PC-3 (cell line): ENCODE data around the gene GFRA1. TPM values are rescaled to one million over a fixed set of nuclear protein-coding genes. Genes with fewer than 3 reads are reported as not detected.

Experiments used
- ATAC-seq: fragments of 200-7000 bp; cut with Tn5 transposase; 2 replicates; pipeline ENCODE4 v1.9.1; 2020; ENCODE audit warnings: mild to moderate bottlenecking, moderate library complexity
- BruUV-seq: library from RNA; stranded (reverse); fragments of 400-500 nt; replicated peaks from 2 replicates; lab custom pipeline; 2021; lab: Mats Ljungman, UMichigan
- CTCF ChIA-PET: fragments of 300-600 bp; sonication (Branson Sonifier 250); formaldehyde crosslinking; loops from one replicate; lab custom pipeline; 2022; ENCODE audit warnings: antibody characterized with exemption; lab: Charles Lee
- POLR2A ChIA-PET: fragments of 300-600 bp; sonication (Branson Sonifier 250); formaldehyde crosslinking; loops from one replicate; lab custom pipeline; 2022; ENCODE audit warnings: antibody characterized with exemption; ENCODE audit not compliant: unreplicated experiment; lab: Charles Lee
- DNase-seq: peaks from one replicate; pipeline ENCODE4 v3.0.0-alpha.2; 2015
- H2AFZ ChIP-seq: fragments of 300-600 bp; sonication (generic); 2 replicates; pipeline ENCODE4 v1.6.0; 2016; ENCODE audit warnings: antibody characterized with exemption, low read length
- H3F3A ChIP-seq: fragments of 300-600 bp; sonication (generic); one replicate; pipeline ENCODE4 v1.6.0; 2017; ENCODE audit warnings: antibody characterized with exemption, low read length, control low read depth, mild to moderate bottlenecking; ENCODE audit not compliant: unreplicated experiment
- H3K27ac ChIP-seq: fragments of 300-600 bp; sonication (generic); 2 replicates; pipeline ENCODE4 v1.5.1; 2016; ENCODE audit warnings: mild to moderate bottlenecking, low read length
- H3K27me3 ChIP-seq: fragments of 300-600 bp; sonication (generic); 2 replicates; pipeline ENCODE4 v1.6.1; 2016; ENCODE audit warnings: low read length, mixed read lengths
- H3K36me3 ChIP-seq: fragments of 300-600 bp; sonication (generic); 2 replicates; pipeline ENCODE4 v1.6.1; 2016; ENCODE audit warnings: low read depth, mixed run types, low read length, mixed read lengths
- H3K4me1 ChIP-seq: fragments of 300-600 bp; sonication (generic); 2 replicates; pipeline ENCODE4 v1.5.1; 2016; ENCODE audit warnings: low read length; ENCODE audit not compliant: insufficient read depth
- H3K4me2 ChIP-seq: fragments of 300-600 bp; sonication (generic); 2 replicates; pipeline ENCODE4 v1.6.0; 2016; ENCODE audit warnings: low read length
- H3K4me3 ChIP-seq: fragments of 300-600 bp; sonication (generic); 2 replicates; pipeline ENCODE4 v1.5.1; 2016; ENCODE audit warnings: mild to moderate bottlenecking, low read length, mixed read lengths
- H3K79me2 ChIP-seq: fragments of 300-600 bp; sonication (generic); 2 replicates; pipeline ENCODE4 v1.6.1; 2017; ENCODE audit warnings: low read length, mixed read lengths
- H3K9ac ChIP-seq: fragments of 300-600 bp; sonication (generic); 2 replicates; pipeline ENCODE4 v1.6.0; 2016; ENCODE audit warnings: mild to moderate bottlenecking, low read length
- H3K9me2 ChIP-seq: fragments of 300-600 bp; sonication (generic); replicated peaks from 2 replicates; pipeline ENCODE4 v1.6.1; 2016; ENCODE audit warnings: mixed run types, low read length, mixed read lengths
- H3K9me3 ChIP-seq: fragments of 300-600 bp; sonication (generic); 2 replicates; pipeline ENCODE4 v1.6.1; 2016; ENCODE audit warnings: low read length, mixed read lengths
- H4K20me1 ChIP-seq: fragments of 300-600 bp; sonication (generic); 2 replicates; pipeline ENCODE4 v1.6.1; 2016; ENCODE audit warnings: low read length, mixed read lengths
- EZH2 ChIP-seq: fragments of 300-600 bp; sonication (generic); IDR thresholded peaks from one replicate; pipeline ENCODE4 v1.6.1; 2017; ENCODE audit warnings: antibody characterized with exemption, mild to moderate bottlenecking, low read length; ENCODE audit not compliant: unreplicated experiment
- EZH2phosphoT487 ChIP-seq: fragments of 300-600 bp; sonication (generic); IDR thresholded peaks from 2 replicates; pipeline ENCODE4 v1.6.1; 2018; ENCODE audit warnings: mild to moderate bottlenecking, antibody characterized with exemption, low read length, borderline replicate concordance
- intact Hi-C: fragments of 100-400 bp; cut with micrococcal nuclease; formaldehyde crosslinking; loops from 2 replicates; pipeline ENCODE4 v1.9.0; 2023
- total RNA-seq: library from RNA; depleted of rRNA; stranded (reverse); fragments of >200 nt; gene quantifications from 2 replicates; pipeline ENCODE4 v1.2.3, GENCODE V29; 2014
- TF ChIP-seq, protein P1 (sequence below): fragments of 300-600 bp; sonication (generic); conservative IDR thresholded peaks from 2 replicates; pipeline ENCODE4 v1.5.1; 2017; ENCODE audit warnings: antibody characterized with exemption, low read depth, mild to moderate bottlenecking, low read length

Gene GFRA1
- total RNA-seq, 1 experiment from 2014 or later = not detected

DNA sequence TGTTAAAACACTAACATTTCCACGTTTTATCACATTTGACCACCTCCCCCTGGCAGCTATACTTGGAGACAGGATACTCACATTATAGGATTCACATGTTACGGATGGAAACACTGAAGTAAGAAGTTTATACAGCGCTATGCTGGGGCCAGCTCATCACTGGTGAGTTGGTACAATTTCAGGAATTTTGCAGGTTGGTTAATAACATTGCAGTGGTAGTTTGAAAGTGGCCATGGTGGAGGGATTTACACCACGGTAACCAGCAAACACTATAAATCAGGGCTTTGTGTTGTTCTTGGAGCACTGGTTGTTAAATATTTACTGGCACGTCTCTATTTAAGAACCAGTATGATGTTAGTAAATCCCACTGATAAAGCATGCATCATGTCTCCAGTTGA, 174.0 kb downstream of the GFRA1 start:
- TF ChIP-seq EZH2phosphoT487 = no peak
- no peak for TF ChIP-seq EZH2
- TF ChIP-seq, protein P1, sequence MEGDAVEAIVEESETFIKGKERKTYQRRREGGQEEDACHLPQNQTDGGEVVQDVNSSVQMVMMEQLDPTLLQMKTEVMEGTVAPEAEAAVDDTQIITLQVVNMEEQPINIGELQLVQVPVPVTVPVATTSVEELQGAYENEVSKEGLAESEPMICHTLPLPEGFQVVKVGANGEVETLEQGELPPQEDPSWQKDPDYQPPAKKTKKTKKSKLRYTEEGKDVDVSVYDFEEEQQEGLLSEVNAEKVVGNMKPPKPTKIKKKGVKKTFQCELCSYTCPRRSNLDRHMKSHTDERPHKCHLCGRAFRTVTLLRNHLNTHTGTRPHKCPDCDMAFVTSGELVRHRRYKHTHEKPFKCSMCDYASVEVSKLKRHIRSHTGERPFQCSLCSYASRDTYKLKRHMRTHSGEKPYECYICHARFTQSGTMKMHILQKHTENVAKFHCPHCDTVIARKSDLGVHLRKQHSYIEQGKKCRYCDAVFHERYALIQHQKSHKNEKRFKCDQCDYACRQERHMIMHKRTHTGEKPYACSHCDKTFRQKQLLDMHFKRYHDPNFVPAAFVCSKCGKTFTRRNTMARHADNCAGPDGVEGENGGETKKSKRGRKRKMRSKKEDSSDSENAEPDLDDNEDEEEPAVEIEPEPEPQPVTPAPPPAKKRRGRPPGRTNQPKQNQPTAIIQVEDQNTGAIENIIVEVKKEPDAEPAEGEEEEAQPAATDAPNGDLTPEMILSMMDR = no peak
- intact Hi-C loops = no loop called here
- POLR2A ChIA-PET = no interaction called here
- no peaks in the 10 kb centered on the region for H3K79me2 ChIP-seq
- H2AFZ ChIP-seq = no peak overlapping the region
- H3K9me3 ChIP-seq = no peaks in the 10 kb centered on the region
- CTCF ChIA-PET = no interaction called here
- H3K4me2 ChIP-seq = no peak overlapping the region
- H4K20me1 ChIP-seq = no peaks in the 10 kb centered on the region
- no peak for DNase-seq
- no TSS peak for BruUV-seq
- no peaks in the 10 kb centered on the region for H3K4me1 ChIP-seq
- no peak overlapping the region for H3K4me3 ChIP-seq
- H3K9me2 ChIP-seq = no peaks in the 10 kb centered on the region
- peaks cover 5% of the 10 kb centered on the region; the same call in 1 of the 2 replicates for H3K27me3 ChIP-seq
- H3K27ac ChIP-seq = no peak overlapping the region
- no peak overlapping the region for H3K9ac ChIP-seq
- ATAC-seq = no peak
- no peaks in the 10 kb centered on the region for H3F3A ChIP-seq
- no peaks in the 10 kb centered on the region for H3K36me3 ChIP-seq

DNA sequence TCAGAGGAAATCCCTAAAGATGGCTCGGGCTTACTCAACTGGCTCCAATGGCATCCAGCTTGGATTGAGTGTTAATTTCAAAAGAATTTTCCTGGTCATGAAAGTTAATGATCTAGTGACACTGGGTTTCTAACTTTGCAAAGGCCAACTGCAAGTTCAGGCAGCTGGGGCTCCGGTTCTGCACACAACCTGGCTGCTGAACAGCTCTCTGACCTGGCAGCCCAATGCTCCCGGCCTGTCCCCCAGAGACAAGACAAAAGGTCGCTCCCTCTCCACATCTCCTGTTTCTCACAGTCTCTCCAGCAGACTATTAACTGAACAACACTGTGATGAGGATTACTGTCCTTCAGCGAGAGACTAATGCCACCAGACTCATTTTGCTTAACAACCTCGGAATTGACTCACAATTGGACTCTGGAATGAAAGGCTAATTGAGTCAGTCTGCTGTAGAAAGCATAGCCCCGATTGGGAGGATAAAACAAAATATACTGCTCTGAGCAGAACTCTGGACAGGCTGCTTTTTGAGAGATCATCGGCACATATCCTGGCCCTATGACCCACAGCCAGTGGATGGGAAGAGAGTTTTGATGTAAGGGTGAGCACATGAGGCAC, 174.5 kb downstream of the GFRA1 start:
- no peaks in the 10 kb centered on the region for H3K9me2 ChIP-seq
- H4K20me1 ChIP-seq = no peaks in the 10 kb centered on the region
- H3K4me1 ChIP-seq = no peaks in the 10 kb centered on the region
- POLR2A ChIA-PET = no interaction called here
- DNase-seq = no peak
- no TSS peak for BruUV-seq
- no peaks in the 10 kb centered on the region for H3K36me3 ChIP-seq
- TF ChIP-seq EZH2phosphoT487 = no peak
- H3K27ac ChIP-seq = no peak overlapping the region
- no peaks in the 10 kb centered on the region for H3K9me3 ChIP-seq
- no peak for ATAC-seq
- no peak overlapping the region for H3K4me3 ChIP-seq
- H3K4me2 ChIP-seq = no peak overlapping the region
- CTCF ChIA-PET = no interaction called here
- intact Hi-C loops = no loop called here
- no peaks in the 10 kb centered on the region for H3K79me2 ChIP-seq
- no peak overlapping the region for H2AFZ ChIP-seq
- H3K9ac ChIP-seq = no peak overlapping the region
- peaks cover 10% of the 10 kb centered on the region; the same call in 1 of the 2 replicates for H3K27me3 ChIP-seq
- H3F3A ChIP-seq = no peaks in the 10 kb centered on the region

- no peak overlapping the region for H3K4me2 ChIP-seq
- no peaks in the 10 kb centered on the region for H4K20me1 ChIP-seq
- no TSS peak for BruUV-seq
- no peak for ATAC-seq
- H3K36me3 ChIP-seq = no peaks in the 10 kb centered on the region
- H3K4me1 ChIP-seq = no peaks in the 10 kb centered on the region
- no peak for TF ChIP-seq EZH2phosphoT487
- TF ChIP-seq, protein P1 = no peak
- TF ChIP-seq EZH2 = no peak
- no peak overlapping the region for H3K9ac ChIP-seq
- no peak overlapping the region for H2AFZ ChIP-seq
- H3K4me3 ChIP-seq = no peak overlapping the region
- no peaks in the 10 kb centered on the region for H3K79me2 ChIP-seq
- CTCF ChIA-PET = no interaction called here
- no peak for DNase-seq
- H3K27ac ChIP-seq = no peak overlapping the region
- intact Hi-C loops = no loop called here
- no peaks in the 10 kb centered on the region for H3K9me3 ChIP-seq
- no peaks in the 10 kb centered on the region for H3K9me2 ChIP-seq
- H3F3A ChIP-seq = no peaks in the 10 kb centered on the region
- peaks cover 11% of the 10 kb centered on the region; the same call in 1 of the 2 replicates for H3K27me3 ChIP-seq
- POLR2A ChIA-PET = no interaction called here
Measured at GRCh38 chr10:116097239-116097784, 175.7 kb downstream of the GFRA1 start.
